Effector CD4-positive, alpha-beta T cell (primary cell): Measurements from ENCODE around the gene SENP3.
A peak's percentile ranks its signal among the peaks of the same experiment; 100 is the strongest.
"Not testable (repeated sequence)": the region's sequence is repeated elsewhere in the genome, so short reads cannot be mapped to it uniquely, and the experiment has no call there.

ENCODE experiments used
- DNase-seq: peaks from one replicate; pipeline ENCODE4 v3.0.0-alpha.2; 2020

SENP3 gene

GRCh38 chr17:7597561-7597960 lies 35.8 kb downstream of the SENP3 start:
- DNase-seq: not testable (repeated sequence)

GRCh38 chr17:7606280-7606679 lies 44.6 kb downstream of the SENP3 start:
- DNase-seq: no peak

- DNase-seq: no peak
Observed at GRCh38 chr17:7610641-7611040, 48.9 kb downstream of the SENP3 start.

- no peak for DNase-seq
Observed at GRCh38 chr17:7611635-7612293, 50.0 kb downstream of the SENP3 start.

GRCh38 chr17:7612294-7612640 lies 50.5 kb downstream of the SENP3 start:
- no peak for DNase-seq

- no peak for DNase-seq
Observed at GRCh38 chr17:7613769-7614424, 52.2 kb downstream of the SENP3 start.

- DNase-seq: peak; percentile 96
Observed at GRCh38 chr17:7614425-7615264, 52.9 kb downstream of the SENP3 start, which contains the start of gene FXR2. TSS of gene FXR2 (minus strand) at chr17:7614897. CDS start at chr17:7614532, 365 bp downstream.

GRCh38 chr17:7615265-7615747 lies 53.6 kb downstream of the SENP3 start:
- no peak for DNase-seq

- no peak for DNase-seq
Observed at GRCh38 chr17:7618608-7619007, 56.9 kb downstream of the SENP3 start.

- DNase-seq: no peak
Observed at GRCh38 chr17:7620835-7621234, 59.1 kb downstream of the SENP3 start.
